HG03575 (cell line): ENCODE data around the gene SMAD3.
"Not testable (repeated sequence)": the region's sequence is repeated elsewhere in the genome, so short reads cannot be mapped to it uniquely, and the experiment has no call there.

ENCODE experiments used
- ATAC-seq: cut with Tn5 transposase; IDR thresholded peaks from one replicate; pipeline ENCODE4 v1.9.1; 2021; ENCODE audit not compliant: unreplicated experiment, insufficient number of reproducible peaks, low FRiP score; ENCODE audit errors: extremely low read depth

The SMAD3 gene

DNA sequence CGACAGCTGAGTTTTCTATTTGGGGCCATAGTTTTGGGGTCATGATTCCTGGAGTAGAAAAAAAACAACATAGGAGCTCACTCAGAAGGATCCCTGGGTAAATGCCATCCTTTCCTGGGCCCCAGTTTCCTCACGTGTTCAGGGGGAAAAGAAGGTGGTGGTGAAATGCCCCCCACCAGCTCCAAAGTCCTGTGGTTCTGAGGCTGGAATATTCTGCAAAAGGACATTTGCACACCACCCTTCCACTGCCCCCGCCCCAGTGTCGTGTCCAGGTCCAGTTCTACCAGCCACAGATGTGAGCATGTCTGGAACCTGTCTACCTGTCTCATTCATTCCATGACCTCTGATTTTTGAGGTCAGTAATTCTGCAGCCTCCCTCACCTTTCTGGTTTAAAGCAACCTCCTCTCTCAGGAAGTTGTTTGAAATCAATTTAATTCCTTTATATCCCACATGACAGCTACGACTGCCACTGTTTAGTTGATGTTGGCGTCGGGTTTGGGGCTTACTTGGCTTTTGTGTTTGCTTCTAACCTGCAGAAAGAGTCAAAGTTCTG is 82.1 kb downstream of the SMAD3 start:
- ATAC-seq = no peak

GRCh38 chr15:67148196-67148701 is 82.8 kb downstream of the SMAD3 start:
- no peak for ATAC-seq

DNA sequence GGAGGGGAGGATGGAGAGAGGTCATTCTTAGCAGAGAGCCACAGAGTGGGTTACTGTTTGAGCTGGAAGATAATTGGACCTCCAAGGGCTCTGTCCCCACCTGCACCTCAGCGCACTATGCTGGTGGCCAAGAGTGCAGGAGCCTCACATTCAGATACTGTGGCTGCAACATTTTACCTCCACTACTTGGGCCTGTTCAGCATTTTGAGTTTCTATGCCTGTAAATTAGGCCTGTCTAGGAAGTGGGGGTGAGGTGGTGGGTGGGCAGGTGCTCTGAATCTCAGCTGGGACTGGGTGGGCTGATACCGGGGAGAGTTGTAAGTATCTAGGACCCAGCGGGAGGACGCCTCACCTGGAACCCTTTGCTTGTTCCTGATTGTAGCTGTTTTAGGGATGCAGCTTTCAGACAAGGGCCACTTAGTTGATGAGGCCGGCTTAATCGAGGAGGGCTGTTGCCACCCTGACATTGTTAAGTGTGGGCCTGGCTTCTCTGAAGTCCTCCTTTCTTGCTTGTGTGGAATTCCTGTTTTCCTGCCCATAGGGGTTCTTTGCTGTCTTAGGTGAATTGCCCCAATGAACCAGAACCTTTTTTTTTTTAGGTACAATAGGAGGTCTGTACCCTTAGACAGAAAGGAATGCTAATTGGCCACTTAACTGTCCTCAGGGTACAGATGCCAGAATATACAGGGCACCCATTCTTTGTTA is 83.8 kb downstream of the SMAD3 start:
- ATAC-seq = no peak

DNA sequence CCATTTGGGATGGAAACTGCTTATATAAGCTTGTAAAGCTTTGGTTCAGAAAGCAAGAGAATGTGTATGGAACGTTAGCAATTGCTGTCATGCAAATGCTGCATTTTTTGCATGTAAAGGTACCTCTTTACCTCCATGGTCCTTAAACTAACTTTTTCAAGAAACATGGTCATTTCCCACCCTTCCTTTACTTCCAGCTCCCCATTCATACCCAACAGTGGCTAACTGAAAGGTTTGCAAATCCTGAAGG is 84.3 kb downstream of the SMAD3 start:
- no peak for ATAC-seq

GRCh38 chr15:67150023-67150860 is 84.8 kb downstream of the SMAD3 start:
- no peak for ATAC-seq

DNA sequence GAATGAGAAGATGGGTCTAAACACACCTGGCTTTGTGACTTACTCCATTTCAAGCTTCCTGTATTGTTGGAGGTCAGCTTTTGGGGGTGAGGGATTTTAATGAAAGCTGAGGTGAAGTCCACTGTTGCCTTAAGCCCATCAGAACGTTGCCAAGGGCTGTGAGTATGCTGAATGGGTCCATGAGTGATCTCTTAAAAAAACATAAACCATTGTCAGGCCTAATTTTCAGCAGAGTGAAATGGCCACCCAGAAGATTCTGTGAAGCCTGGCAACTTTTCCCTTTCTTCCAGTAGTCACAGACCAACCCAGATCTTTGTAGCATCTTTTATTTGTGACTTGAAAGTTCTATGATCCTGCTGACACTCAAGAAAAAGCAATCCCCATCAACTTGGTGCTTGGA is 87.0 kb downstream of the SMAD3 start:
- ATAC-seq = no peak

- ATAC-seq = not testable (repeated sequence)
Measured at GRCh38 chr15:67153044-67153443, 87.6 kb downstream of the SMAD3 start.

DNA sequence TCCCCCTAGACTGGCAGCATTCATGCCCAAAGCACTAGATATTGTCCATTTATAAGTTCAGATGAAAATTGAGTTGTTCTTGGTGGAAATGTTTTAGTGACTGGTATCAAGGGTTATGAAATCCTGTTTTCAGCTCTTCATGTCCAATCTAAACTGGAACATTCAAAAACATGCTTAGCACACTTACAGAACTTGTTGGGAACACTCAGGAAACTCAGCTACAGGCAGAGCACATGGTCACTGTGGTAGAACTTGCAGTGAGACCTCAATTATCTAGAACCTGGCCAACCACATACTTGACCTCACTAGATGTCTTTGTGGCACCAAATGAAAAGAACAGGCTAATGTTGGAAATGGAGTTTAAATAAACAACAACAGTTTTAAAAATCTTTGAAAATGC is 88.8 kb downstream of the SMAD3 start:
- ATAC-seq = no peak

- no peak for ATAC-seq
Measured at GRCh38 chr15:67156426-67156825, 91.0 kb downstream of the SMAD3 start.

GRCh38 chr15:67156834-67157233 is 91.4 kb downstream of the SMAD3 start:
- no peak for ATAC-seq

GRCh38 chr15:67157521-67158252 is 92.3 kb downstream of the SMAD3 start:
- no peak for ATAC-seq

DNA sequence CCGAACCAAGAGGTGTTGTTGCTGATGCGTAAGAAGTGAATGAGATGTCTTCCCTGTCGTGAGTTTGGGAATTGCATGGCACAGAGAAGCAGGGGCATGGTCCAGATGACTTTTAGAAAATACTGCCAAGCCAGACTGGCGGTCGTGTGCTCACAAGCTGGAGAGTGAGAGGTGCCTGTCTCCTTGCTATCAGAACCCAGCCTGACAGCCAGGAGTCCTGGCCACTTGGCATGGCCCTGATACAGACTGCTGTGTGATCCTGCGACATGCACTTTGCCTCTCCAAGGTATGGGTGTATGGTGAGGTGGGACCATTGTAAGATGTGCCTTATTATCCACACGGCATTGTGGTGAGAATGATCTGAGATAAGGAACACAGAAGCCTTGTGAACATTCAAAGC is 93.0 kb downstream of the SMAD3 start:
- ATAC-seq = no peak

DNA sequence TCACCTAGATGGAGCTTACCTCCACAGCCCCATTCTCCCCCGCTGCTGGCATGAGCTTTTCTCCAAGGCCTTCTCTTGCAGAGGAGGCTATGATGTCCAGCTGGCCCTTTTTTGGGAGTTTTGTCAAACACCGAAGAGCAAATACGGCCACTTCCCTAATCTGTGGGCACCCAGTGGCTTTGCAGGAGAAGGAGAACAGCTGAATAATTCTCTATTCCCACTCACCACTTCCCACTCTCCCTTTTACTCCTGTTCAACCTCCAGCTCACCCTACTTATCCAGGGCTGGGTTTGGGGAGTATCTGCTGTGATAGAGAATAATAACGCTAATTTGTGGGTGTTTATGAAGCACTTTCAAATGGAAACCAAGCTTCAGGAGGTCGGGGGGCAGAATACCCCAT is 96.0 kb downstream of the SMAD3 start:
- ATAC-seq = no peak

GRCh38 chr15:67161881-67162280 is 96.5 kb downstream of the SMAD3 start:
- no peak for ATAC-seq

- no peak for ATAC-seq
Measured at GRCh38 chr15:67163180-67163579, 97.8 kb downstream of the SMAD3 start.

DNA sequence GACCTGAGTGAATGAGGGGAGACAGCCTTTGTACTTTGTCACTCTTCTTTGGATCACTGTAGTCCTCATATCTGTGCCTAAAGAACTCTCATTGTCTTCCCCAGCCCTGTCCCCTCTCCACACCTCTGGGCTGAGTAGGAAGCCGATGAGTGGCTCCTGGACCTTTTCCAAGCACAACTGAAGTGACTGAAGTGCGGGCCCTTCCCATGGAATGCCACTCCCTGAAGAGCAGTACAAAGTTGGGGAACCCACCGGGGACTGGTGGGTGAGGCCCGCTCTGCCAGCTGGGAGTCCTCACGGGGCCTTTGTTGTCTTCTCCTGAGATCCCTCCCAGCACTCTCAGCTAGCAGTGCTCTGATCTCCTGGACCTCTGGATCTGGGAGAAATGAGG is 99.0 kb downstream of the SMAD3 start:
- no peak for ATAC-seq

GRCh38 chr15:67164811-67165253 is 99.4 kb downstream of the SMAD3 start:
- ATAC-seq = no peak

GRCh38 chr15:67165254-67166253 is 100.2 kb downstream of the SMAD3 start:
- ATAC-seq = no peak
